Subcutaneous abdominal adipose tissue (tissue), 5 donors: ENCODE measurements around the gene ANKLE2.

Source experiments
- H3K27ac ChIP-seq: one replicate; pipeline ENCODE4 v1.7.0; 2013; ENCODE audit warnings: low read depth, mild to moderate bottlenecking, inconsistent platforms, low read length, moderate library complexity
- H3K27me3 ChIP-seq, 5 donors: one replicate each; pipeline ENCODE4 v1.7.0; 2013; ENCODE audit warnings: low read length in 5 of 5, inconsistent platforms in 1 of 5; ENCODE audit not compliant: control insufficient read depth in 5 of 5, insufficient read depth in 4 of 5
- H3K36me3 ChIP-seq, 5 donors: one replicate each; pipeline ENCODE4 v1.7.0; 2013; ENCODE audit warnings: low read length in 5 of 5; ENCODE audit not compliant: control insufficient read depth in 5 of 5, insufficient read depth in 5 of 5
- H3K4me1 ChIP-seq, 5 donors: one replicate each; pipeline ENCODE4 v1.7.0; 2013; ENCODE audit warnings: low read length in 5 of 5, mild to moderate bottlenecking in 3 of 5, moderate library complexity in 1 of 5; ENCODE audit not compliant: control insufficient read depth in 5 of 5, insufficient read depth in 5 of 5
- H3K4me3 ChIP-seq, 5 donors: one replicate each; pipeline ENCODE4 v1.7.0; 2013; ENCODE audit warnings: low read length in 5 of 5, low read depth in 1 of 5
- H3K9ac ChIP-seq, 5 donors: one replicate each; pipeline ENCODE4 v1.7.0; 2013; ENCODE audit warnings: low read length in 5 of 5, mild to moderate bottlenecking in 4 of 5, moderate library complexity in 3 of 5
- H3K9me3 ChIP-seq, 5 donors: one replicate each; pipeline ENCODE4 v1.7.0; 2013; ENCODE audit warnings: low read length in 5 of 5; ENCODE audit not compliant: control insufficient read depth in 5 of 5
- donor health status: healthy.
- donor health status: healthy.
- donor health status: healthy.
- donor health status: healthy.
- donor health status: healthy.

Gene ANKLE2

DNA sequence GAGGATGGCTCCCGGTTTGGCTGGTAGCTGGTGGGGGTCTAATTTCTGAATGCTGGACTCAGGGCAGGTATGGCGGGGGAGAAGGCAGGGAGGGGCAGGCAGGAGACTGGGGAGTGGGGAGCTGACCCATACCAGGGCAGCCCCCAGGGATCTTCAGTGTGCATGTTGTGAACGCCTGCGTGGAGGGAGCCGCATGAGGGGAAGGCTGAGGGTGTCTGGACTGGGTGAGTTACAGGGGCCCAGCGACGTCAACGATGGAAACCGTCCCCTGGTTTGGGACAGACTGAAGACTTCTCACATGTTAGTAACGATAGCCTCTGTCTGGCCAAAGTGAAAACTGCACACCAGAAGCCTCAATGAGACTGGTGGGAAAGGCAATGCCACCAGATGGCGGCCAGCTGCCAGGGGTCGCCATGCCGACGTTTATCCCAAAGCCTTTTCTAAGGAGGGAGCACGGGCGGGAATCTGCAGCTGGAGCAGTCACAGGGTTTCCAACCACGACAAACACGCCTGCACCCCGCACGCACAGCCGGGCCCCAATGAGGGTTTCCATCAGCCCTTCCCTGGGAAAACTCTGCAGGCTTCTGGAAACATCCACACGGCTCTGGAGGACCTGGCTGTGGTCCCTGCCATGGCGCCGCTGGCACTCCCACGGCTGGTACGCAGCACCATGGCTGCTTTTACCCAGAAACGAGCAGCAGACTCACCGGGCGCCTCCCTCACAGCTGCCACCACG lies 37.0 kb downstream of the ANKLE2 start:
- Histone ChIP-seq H3K4me1 (no peaks in the 10 kb centered on the region), H3K27ac (no peak overlapping the region), H3K9me3 (no peaks in the 10 kb centered on the region), H3K4me3 (no peak overlapping the region), H3K27me3 (no peaks in the 10 kb centered on the region), H3K36me3 (peaks cover 0 to 85% (median 75%) of the 10 kb centered on the region in 5 donors), H3K9ac (no peak overlapping the region)

DNA sequence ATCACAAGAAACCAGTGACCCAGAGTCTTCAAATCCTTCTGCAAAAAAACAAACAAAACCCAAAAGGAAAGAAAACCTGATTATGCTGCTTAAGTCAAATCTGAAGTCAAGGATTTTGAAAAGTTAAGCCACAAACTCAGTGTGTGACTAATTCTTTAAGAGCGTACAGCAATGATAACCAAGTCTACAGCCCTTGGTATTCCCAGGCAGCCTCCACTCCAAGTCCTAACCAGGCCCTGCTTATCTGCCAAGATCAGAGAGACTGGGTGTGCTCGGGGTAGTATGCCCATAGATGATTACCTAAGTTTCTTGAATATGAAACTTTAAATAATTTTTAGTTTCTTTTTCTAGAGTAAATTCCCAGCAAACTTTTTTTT lies 37.9 kb downstream of the ANKLE2 start:
- Histone ChIP-seq H3K4me1 (no peaks in the 10 kb centered on the region), H3K27ac (no peak overlapping the region), H3K9me3 (no peaks in the 10 kb centered on the region), H3K9ac (no peak overlapping the region), H3K27me3 (no peaks in the 10 kb centered on the region), H3K4me3 (no peak overlapping the region), H3K36me3 (peaks cover 0 to 90% (median 80%) of the 10 kb centered on the region in 5 donors)

DNA sequence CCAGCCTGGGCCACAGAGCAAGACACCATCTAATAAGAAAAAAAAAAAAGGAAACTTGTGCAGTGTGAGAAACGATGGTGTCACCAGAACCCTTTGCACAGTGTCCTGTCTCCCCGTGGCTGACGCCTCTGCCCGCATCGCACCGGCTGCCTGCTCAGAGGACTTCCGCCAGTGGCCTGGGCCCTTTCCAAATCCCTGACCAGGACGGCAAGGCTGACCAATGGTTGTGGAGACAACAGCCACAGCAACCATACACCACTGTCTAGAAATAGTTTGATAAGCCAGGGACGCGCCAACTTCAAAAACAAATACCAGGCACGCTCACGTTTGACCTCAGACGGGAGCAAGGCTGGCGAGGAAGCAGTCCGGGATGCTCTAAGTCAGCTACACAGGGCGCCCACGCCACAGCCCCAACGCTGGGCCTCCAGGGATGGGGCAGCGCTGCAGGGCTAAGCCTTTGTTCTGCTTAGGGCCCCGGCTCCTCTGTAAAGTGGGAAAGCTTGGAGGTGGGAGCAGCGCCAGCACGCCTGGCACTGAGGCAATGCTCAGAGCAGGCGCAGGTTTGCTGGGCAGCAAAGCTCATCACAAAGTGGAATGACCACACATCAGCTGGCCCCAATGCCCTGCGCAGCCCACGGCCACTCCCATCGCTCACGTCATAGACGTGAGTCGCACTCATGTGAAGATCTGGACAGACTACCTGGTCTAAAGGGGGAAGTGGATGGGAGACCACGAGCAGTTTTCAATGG lies 38.4 kb downstream of the ANKLE2 start:
- H3K27ac ChIP-seq, result no peak overlapping the region
- no peaks in the 10 kb centered on the region for H3K27me3 ChIP-seq
- H3K36me3 ChIP-seq, result peaks cover 0 to 88% (median 77%) of the 10 kb centered on the region in 5 donors
- H3K4me1 ChIP-seq, result no peaks in the 10 kb centered on the region
- no peak overlapping the region for H3K4me3 ChIP-seq
- no peak overlapping the region for H3K9ac ChIP-seq
- no peaks in the 10 kb centered on the region for H3K9me3 ChIP-seq

DNA sequence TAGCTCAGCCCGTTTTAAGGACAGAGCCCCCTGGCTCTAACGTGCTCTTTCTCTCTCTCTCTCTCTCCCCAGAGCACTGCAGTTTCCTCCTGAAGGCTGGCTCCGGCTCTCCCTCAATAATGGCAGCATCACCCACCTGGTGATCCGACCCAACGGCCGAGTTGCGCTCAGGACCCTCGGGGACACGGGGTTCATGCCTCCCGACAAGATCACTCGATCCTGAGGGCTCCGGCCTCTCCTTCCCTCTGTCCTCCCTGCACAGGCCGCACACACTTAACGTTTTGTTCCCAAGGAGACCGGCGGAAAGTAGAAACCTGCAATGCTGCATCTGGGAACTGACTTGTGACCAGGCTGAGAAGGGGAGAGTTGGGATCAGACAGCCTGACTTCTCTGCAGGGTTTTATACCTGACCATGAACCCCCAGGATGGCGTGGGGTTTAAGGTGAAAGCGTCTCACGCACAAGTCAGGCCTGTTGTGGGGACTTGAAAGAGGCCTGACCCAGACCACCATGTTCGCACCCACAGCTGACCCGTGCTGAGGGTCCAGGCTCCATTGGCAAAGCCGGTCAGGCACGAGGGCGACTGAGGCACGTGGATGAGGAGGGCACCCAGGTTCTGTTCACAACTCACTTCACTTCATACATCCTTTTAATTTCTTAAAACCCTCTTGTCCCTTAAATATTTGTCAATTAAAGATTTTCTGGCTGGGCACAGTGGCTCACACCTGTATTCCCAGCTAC lies 40.9 kb downstream of the ANKLE2 start:
- Histone ChIP-seq H3K4me3 (no peak overlapping the region), H3K27ac (no peak overlapping the region), H3K4me1 (no peaks in the 10 kb centered on the region), H3K36me3 (peaks cover 0 to 81% (median 73%) of the 10 kb centered on the region in 5 donors), H3K27me3 (no peaks in the 10 kb centered on the region), H3K9me3 (no peaks in the 10 kb centered on the region), H3K9ac (no peak overlapping the region)

DNA sequence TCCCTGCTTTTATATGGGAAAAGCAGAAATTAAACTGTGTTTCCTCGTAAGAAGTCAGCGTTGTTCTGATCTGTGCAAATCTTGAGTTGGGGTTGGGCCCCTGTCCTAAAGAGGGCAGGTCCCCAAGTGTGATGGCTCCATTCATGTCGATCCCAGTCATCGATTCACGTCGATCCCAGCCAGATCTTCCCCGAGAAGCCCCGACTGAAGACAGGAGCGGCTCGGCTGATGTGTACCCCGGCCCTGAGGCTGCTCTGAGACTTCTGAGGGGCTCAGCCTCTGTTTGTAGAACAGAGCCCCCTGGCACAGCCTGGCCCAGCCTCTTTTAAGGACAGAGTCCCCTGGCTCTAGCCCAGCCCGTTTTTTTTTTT lies 41.7 kb downstream of the ANKLE2 start:
- Histone ChIP-seq H3K36me3 (peaks cover 0 to 76% (median 68%) of the 10 kb centered on the region in 5 donors), H3K9me3 (no peaks in the 10 kb centered on the region), H3K27ac (no peak overlapping the region), H3K27me3 (no peaks in the 10 kb centered on the region), H3K4me3 (no peak overlapping the region), H3K4me1 (no peaks in the 10 kb centered on the region), H3K9ac (no peak overlapping the region)

DNA sequence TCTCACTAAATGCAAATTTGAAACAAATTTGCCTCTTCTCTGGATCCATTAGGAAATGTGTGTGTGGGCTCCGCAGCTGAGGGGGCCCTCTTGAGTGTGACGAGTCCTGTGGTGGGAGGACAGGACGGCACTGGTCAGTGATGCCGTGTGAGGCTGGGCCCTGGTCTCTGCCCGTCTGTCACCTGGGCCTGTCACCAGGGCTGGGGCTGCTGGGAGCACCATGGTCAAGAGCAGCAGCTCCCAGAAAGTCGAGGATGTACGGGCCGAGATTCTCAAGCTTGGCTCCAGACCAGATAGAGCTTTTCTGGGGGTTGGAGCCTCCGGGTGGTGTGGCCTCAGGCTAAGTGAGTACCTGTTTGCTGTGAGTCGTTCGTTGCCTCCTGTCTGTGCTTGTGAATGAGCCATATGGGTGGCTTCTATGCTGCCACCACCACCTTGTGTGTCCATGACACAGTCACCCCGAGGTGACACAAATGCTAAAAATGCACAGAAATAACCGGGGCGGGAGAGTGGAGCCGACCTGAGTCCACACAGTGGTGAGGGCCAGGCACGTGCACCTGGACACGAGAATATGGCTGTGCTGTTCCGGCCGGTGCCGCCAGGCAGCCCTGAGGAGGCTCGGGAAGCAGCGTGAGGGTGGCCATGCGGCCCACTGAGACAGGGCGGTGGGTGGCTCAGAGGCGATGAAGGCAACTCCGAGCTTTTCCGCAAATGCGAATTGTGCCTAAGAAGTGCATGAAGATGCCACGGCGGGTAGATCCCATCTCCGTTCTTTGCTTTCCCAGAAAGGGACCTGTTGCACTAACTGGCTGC lies 42.3 kb downstream of the ANKLE2 start:
- peaks cover 0 to 75% (median 66%) of the 10 kb centered on the region in 5 donors for H3K36me3 ChIP-seq

DNA sequence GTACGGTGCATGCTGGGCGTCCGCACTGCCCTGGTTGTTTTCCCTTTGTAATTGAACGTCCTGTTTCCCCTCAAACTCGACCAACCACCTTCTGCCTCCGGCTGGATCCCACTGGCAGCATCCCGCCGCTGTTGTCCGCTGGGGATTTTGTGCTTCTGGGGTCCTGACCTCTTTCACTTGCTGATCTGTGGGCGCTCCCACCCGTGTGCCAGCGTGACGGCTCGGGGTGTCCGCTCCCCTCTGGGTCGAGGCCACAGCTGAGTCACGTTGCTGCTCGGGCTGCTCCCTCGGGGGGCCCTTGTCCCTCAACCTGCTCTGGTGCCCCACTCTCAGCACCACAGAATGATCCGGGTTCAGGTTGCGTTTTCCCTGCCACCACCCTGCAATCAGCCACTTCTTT lies 43.0 kb downstream of the ANKLE2 start:
- no peak overlapping the region for H3K4me3 ChIP-seq
- H3K4me1 ChIP-seq, result no peaks in the 10 kb centered on the region
- no peak overlapping the region for H3K27ac ChIP-seq
- no peak overlapping the region for H3K9ac ChIP-seq
- no peaks in the 10 kb centered on the region for H3K27me3 ChIP-seq
- no peaks in the 10 kb centered on the region for H3K9me3 ChIP-seq
- peaks cover 0 to 68% (median 59%) of the 10 kb centered on the region in 5 donors for H3K36me3 ChIP-seq

More for the DNA sequence above, 42.3 kb downstream of the ANKLE2 start:
- no peak overlapping the region for H3K9ac ChIP-seq
- no peak overlapping the region for H3K27ac ChIP-seq
- H3K4me3 ChIP-seq, result no peak overlapping the region
- no peaks in the 10 kb centered on the region for H3K27me3 ChIP-seq
- H3K4me1 ChIP-seq, result no peaks in the 10 kb centered on the region
- H3K9me3 ChIP-seq, result no peaks in the 10 kb centered on the region

DNA sequence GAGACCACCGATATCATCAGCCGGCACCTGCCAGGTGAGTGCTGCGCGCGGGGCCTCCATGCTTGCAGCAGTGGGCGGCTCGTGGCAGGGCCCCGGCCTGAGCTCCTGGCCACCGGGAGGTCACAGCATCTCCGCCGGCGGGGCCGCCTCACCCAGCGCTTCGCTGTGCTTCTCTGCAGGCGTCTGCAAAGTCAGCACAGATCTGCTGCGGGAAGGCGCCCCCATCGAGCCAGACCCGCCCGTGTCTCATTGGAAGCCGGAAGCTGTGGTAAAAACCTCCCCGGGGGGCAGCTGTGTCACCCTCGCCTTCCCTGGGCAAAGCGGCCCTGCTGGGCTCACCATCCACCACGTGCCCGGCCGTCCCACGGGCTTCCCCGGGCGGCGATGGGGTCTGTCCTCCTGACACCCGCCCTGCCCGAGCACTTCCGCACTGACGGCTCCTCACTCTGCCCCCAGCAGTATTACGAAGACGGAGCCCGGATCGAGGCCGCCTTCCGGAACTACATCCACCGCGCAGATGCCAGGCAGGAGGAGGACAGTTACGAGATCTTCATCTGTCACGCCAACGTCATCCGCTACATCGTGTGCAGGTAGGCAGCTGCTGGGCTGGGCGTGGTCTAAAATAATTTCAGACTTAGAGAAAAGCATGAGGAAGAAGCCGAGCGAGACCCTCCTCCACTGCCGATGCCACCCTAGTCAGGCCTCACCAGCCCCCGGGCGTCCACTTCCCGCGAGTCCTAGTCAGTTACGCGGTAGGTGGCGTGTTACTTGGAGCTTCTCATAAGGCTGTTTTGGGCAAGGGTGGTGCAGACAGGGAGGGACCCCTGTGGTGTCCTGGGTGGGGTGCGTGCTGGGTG lies 43.9 kb downstream of the ANKLE2 start:
- H3K27ac ChIP-seq, result no peak overlapping the region
- H3K27me3 ChIP-seq, result no peaks in the 10 kb centered on the region
- H3K4me3 ChIP-seq, result no peak overlapping the region
- no peaks in the 10 kb centered on the region for H3K9me3 ChIP-seq
- H3K36me3 ChIP-seq, result peaks cover 0 to 60% (median 50%) of the 10 kb centered on the region in 5 donors
- no peak overlapping the region for H3K9ac ChIP-seq
- H3K4me1 ChIP-seq, result no peaks in the 10 kb centered on the region

DNA sequence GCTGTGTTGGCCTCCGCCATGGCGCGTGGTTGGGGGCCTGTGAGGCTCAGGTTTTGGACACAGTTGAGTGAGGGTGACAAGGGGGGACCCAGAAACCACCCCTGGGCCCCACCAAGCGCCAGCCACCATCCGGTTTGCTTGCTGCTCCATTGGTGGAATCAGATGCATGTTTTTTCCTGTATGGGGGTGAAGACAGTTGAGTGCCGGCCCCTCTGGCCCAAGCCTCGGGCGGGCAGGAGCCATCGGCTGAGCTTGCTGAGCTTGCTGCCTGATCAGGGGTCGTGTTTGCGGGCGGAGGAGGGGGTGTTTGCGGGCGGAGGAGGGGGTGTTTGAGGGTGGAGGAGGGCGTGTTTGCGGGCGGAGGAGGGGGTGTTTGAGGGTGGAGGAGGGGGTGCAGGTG lies 44.6 kb downstream of the ANKLE2 start:
- no peak overlapping the region for H3K9ac ChIP-seq
- H3K9me3 ChIP-seq, result no peaks in the 10 kb centered on the region
- H3K27me3 ChIP-seq, result no peaks in the 10 kb centered on the region
- H3K27ac ChIP-seq, result no peak overlapping the region
- no peak overlapping the region for H3K4me3 ChIP-seq
- peaks cover 0 to 3% (median 1%) of the 10 kb centered on the region in 5 donors for H3K4me1 ChIP-seq
- peaks cover 0 to 56% (median 50%) of the 10 kb centered on the region in 5 donors for H3K36me3 ChIP-seq
